Effector memory CD4-positive, alpha-beta T cell (primary cell): ENCODE measurements around the gene RNASE11.
"Not testable (repeated sequence)": the region's sequence is repeated elsewhere in the genome, so short reads cannot be mapped to it uniquely, and the experiment has no call there.

Experiments used
- DNase-seq, 3 donors: peaks; one replicate each; pipeline ENCODE4 v3.0.0-alpha.2; 2020
- H3K27ac ChIP-seq: 2 replicates; pipeline ENCODE4 v1.7.0; 2013; ENCODE audit warnings: mild to moderate bottlenecking, low read length, moderate library complexity; ENCODE audit not compliant: insufficient read depth, poor library complexity, severe bottlenecking
- H3K27me3 ChIP-seq: replicated peaks from 2 replicates; pipeline ENCODE4 v1.7.0; 2013; ENCODE audit warnings: mild to moderate bottlenecking, low read length; ENCODE audit not compliant: insufficient read depth, control insufficient read depth, poor library complexity, severe bottlenecking
- H3K36me3 ChIP-seq: 2 replicates; pipeline ENCODE4 v1.7.0; 2013; ENCODE audit warnings: mild to moderate bottlenecking, low read length, moderate library complexity; ENCODE audit not compliant: control insufficient read depth, insufficient read depth
- H3K4me1 ChIP-seq: 2 replicates; pipeline ENCODE4 v1.7.0; 2013; ENCODE audit warnings: low read length, mild to moderate bottlenecking; ENCODE audit not compliant: control insufficient read depth, insufficient read depth, poor library complexity, severe bottlenecking
- H3K4me3 ChIP-seq: 2 replicates; pipeline ENCODE4 v1.7.0; 2013; ENCODE audit warnings: low read length, low read depth, mild to moderate bottlenecking; ENCODE audit not compliant: insufficient read depth, poor library complexity, severe bottlenecking
- H3K9me3 ChIP-seq: 2 replicates; pipeline ENCODE4 v1.7.0; 2013; ENCODE audit warnings: mild to moderate bottlenecking, low read length, moderate library complexity; ENCODE audit not compliant: control insufficient read depth

RNASE11 gene

DNA sequence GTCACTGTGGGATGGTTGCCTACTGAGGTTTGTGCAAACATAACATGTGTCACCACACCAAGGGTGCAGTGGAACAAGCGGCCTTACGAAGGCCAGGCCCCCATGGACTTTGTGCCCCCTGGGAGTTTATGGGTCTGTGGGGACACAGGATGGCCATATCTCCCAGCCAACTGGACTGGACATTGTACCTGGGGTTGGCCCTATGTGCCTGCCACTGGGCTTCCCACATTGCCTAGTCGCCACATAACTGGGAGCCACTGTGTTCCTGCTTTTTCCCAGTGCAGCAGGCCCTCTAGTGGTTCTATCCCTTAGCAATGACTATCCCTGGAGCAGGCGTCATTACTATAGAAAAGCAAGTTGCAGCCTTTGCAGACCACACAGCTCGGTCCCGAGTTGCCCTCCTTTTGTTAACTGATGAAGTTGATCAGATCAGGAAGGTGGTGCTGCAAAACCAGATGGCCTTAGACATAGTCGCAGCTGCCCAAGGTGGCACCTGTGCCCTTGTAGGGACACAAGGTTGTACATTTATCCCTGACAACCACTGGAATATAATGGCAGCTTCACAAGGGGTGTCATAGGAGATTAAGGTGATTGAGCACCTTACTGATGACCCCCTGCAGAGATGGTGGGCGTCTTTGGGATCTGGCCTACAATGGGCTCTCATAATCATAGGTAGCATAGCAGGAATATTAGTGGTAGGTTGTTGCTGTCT, 18.5 kb upstream of the RNASE11 start:
- DNase-seq: no peak

DNA sequence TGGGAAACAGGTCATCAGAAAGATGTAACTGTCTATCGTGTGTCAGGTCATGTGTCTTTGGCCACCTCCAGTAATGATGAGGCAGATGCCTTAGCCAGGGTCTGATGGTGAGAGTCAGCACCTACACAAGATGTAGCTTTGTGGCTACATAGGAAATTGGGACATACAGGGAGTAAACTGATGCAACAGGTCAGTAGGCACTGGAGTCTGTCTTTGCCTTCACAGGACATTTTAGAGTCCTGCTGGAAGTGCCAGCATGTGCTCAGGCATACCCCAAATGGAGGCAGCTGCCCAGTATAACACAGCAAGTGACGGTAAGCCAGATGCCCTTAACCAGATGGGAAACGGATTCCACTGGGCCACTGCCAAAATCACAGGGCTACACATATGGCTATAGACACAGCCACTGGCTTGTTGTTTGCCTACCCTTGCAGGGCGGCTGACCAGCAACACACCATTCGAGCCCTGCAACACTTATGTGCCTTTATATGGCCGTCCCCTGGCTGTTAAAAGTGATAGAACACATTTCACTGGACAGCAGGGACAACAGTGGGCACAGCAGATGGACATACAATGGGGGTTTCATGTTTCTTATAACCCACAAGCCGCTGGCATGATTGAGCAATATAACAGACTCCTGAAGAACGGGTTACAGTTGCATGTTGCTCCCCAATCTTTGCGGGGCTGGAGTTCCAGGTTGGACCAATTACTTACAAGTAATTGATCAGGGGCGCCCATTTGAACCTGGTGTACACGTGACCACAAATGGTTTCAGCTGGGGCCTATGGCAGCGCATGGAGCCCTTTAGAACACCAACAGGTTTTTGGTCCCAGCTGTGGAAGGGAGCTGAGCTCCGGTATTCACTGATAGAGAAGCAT, 16.3 kb upstream of the RNASE11 start:
- no peaks in the 10 kb centered on the region for H3K9me3 ChIP-seq
- H3K27me3 ChIP-seq: no peaks in the 10 kb centered on the region
- H3K4me1 ChIP-seq: no peaks in the 10 kb centered on the region
- no peak overlapping the region for H3K27ac ChIP-seq
- H3K36me3 ChIP-seq: no peaks in the 10 kb centered on the region
- no peak overlapping the region for H3K4me3 ChIP-seq
- DNase-seq: no peak

More for the DNA sequence above, 18.5 kb upstream of the RNASE11 start:
- no peak overlapping the region for H3K27ac ChIP-seq
- no peaks in the 10 kb centered on the region for H3K4me1 ChIP-seq
- no peaks in the 10 kb centered on the region for H3K9me3 ChIP-seq
- no peaks in the 10 kb centered on the region for H3K27me3 ChIP-seq
- H3K4me3 ChIP-seq: no peak overlapping the region
- H3K36me3 ChIP-seq: no peaks in the 10 kb centered on the region

DNA sequence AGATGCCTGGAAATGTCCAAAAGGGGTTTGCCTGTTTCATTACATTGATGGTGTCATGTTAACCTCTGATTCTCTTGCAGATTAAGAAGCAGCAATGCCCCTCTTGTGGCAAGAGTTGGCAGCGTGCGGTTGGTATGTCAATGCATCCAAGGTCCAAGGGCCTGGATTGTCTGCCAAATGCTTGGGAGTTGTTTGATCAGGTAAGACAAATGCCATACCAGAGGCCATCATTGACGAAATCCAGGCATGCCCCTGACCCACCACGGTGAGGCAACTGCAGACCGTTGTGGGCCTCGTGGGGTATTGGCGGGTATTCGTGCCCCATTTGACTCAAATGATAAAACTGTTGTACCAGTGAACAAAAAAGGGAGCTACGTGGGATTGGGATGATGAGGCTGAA, 14.8 kb upstream of the RNASE11 start:
- no peaks in the 10 kb centered on the region for H3K36me3 ChIP-seq

DNA sequence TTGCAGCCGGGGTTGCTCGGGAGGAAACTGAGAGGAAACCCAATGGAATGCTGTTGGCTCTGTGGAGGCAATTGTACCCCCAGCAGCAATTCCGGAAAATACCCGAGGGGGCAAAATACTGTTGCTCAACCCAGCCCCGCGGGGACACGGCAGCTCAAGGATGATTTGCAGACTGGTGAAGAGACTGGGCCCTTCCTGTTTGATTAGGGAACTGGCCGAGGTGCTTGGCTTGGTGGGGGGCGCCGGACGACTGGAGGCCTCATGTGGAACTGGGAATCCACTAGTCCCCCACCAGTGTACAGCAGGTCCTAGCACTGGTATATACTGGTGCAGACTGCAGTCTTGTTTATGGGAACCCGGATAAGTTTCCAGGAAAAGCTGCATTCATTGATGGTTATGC, 13.7 kb upstream of the RNASE11 start:
- DNase-seq: no peak
- no peaks in the 10 kb centered on the region for H3K27me3 ChIP-seq
- no peaks in the 10 kb centered on the region for H3K4me1 ChIP-seq
- H3K27ac ChIP-seq: no peak overlapping the region
- no peak overlapping the region for H3K4me3 ChIP-seq
- H3K9me3 ChIP-seq: no peaks in the 10 kb centered on the region
- no peaks in the 10 kb centered on the region for H3K36me3 ChIP-seq

More for the DNA sequence above, 14.8 kb upstream of the RNASE11 start:
- no peaks in the 10 kb centered on the region for H3K27me3 ChIP-seq
- H3K27ac ChIP-seq: no peak overlapping the region
- H3K9me3 ChIP-seq: no peaks in the 10 kb centered on the region
- no peaks in the 10 kb centered on the region for H3K4me1 ChIP-seq
- H3K4me3 ChIP-seq: no peak overlapping the region
- DNase-seq: no peak

DNA sequence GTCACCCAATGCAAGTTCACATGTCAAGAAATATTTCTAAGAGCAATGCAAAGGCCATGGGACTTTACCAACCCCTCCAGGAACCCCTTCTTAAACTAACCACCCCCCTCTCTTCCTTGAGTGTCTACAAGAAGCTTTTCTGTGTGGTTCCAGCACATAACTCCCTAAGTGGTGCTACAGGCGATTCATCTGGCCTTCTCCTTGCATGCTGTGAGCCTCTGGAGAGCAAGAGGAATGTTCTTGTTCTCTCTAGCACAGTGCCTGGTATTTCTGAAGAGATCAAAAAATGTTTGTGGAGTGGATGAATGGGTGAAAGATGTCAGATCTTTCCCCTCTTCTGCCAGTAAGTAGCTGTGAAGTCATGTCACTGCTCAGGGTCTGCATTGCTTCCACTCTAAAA, 9.3 kb upstream of the RNASE11 start:
- Histone ChIP-seq H3K27ac (no peak overlapping the region), H3K27me3 (no peaks in the 10 kb centered on the region)

DNA sequence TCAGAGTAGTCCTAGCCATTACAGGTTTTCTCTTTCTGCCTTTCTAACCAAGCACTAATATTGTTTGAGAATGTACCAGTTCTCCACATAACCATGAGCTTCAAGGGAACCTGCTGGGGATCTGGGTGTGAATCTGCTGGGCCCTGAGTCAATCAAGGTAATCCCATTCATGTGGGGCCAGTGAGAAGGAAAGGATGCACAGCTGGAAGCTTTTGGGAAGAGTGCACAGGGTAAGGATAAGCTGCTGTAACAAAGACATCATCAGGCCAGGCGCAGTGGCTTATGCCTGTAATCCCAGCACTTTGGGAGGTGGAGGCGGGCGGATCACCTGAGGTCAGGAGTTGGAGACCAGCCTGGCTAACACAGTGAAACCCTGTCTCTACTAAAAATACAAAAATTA, 7.9 kb upstream of the RNASE11 start:
- not testable (repeated sequence) for H3K4me1 ChIP-seq, H3K27me3 ChIP-seq, H3K4me3 ChIP-seq, H3K27ac ChIP-seq, H3K36me3 ChIP-seq, H3K9me3 ChIP-seq, DNase-seq

More for the DNA sequence above, 9.3 kb upstream of the RNASE11 start:
- no peak for DNase-seq
- no peaks in the 10 kb centered on the region for H3K36me3 ChIP-seq
- no peak overlapping the region for H3K4me3 ChIP-seq
- H3K9me3 ChIP-seq: no peaks in the 10 kb centered on the region
- H3K4me1 ChIP-seq: no peaks in the 10 kb centered on the region

DNA sequence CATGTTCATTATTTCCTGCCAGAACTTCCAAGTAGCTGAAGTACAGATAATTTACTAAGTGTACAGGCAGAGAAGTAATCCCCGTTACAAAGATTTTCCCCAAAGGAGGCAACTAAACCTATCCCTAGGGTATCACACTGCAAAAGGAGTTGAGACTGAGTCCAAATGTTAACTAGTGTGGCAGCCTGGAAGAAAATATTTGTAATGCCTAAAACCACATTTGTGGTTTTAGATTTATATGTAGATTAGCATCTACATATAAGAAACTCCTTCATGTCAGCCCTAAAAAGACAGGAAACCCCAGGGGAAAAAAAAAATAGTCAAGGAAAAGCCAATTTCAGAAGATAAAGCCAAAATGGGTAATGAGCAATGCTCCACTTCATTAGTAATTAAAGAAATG, 4.8 kb upstream of the RNASE11 start:
- Histone ChIP-seq H3K36me3 (no peaks in the 10 kb centered on the region), H3K27ac (no peak overlapping the region), H3K4me3 (no peak overlapping the region), H3K4me1 (no peaks in the 10 kb centered on the region), H3K9me3 (no peaks in the 10 kb centered on the region), H3K27me3 (no peaks in the 10 kb centered on the region)
- DNase-seq: no peak

DNA sequence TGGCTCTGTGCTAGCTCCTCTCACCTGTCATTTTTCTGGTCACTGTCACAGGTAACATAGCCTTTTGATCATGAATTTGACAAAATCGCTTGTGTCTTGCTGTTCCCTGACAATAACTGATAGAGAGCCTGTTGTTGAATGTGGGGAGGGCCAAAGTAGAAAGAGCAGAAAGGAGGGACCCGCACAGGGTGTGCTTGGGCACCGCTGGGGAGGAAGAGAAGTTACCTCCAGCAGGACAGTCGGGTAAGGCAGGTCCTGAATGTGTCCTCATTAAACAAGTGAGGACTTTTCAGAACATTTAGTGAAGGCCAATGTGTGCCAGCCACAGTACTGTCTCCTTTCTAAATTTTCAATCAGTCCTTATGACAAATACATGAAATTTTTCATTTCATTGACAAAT, 3.4 kb upstream of the RNASE11 start, which contains the start of gene RNASE12:
TSS of gene RNASE12 (minus strand) at position 142 of the 400 bp plus-strand sequence. CDS start 653 bp downstream, outside the sequence.
- no peaks in the 10 kb centered on the region for H3K27me3 ChIP-seq
- H3K9me3 ChIP-seq: no peaks in the 10 kb centered on the region
- no peak within 1 kb of the TSS for H3K4me3 ChIP-seq
- no peak within 1 kb of the TSS for H3K27ac ChIP-seq
- H3K4me1 ChIP-seq: no peaks in the 10 kb centered on the region
- no peak for DNase-seq
- H3K36me3 ChIP-seq: no peaks in the 10 kb centered on the region

DNA sequence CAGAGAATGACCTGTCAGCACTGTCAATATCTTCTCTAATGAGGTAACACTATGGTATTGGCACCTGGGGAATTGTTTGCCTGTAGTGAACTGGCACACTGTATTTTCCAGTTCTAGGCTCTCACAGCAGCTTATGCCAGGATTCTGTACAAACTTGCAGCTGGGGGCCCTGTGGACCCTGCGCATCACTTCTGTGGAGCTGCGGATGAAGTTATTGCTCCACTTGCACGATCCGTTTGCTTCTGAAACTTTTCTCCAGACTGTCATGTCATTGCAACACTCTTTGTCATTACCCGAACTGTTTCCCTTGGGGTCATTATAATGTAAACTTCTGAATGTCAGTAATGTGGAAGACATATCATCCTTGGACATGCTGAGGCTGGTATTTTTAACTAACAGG, 3.9 kb downstream of the RNASE11 start:
- no peaks in the 10 kb centered on the region for H3K27me3 ChIP-seq
- no peak for DNase-seq
- no peaks in the 10 kb centered on the region for H3K9me3 ChIP-seq
- no peak overlapping the region for H3K27ac ChIP-seq
- H3K4me1 ChIP-seq: no peaks in the 10 kb centered on the region
- no peak overlapping the region for H3K4me3 ChIP-seq
- H3K36me3 ChIP-seq: no peaks in the 10 kb centered on the region

DNA sequence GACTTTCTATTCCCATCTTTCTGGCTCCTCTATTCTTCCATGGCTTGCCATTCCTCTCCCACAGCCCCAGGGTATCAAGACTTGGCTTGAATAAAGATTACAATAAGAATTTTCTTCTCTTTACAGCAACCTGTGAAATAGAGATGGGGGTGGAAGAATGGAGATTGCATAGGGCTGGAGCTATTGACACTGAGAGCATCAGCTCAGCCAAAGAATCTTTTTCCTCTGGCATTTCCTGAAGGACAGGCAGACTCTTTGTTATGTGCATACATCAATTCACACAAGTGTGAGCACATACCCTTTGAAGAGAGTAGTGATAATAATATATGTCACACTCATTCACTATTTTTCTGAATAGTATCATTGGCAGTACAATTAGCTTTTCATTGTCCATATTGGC, 4.7 kb downstream of the RNASE11 start:
- no peaks in the 10 kb centered on the region for H3K36me3 ChIP-seq
- H3K27me3 ChIP-seq: no peaks in the 10 kb centered on the region
- DNase-seq: no peak
- no peaks in the 10 kb centered on the region for H3K9me3 ChIP-seq
- no peaks in the 10 kb centered on the region for H3K4me1 ChIP-seq
- H3K27ac ChIP-seq: no peak overlapping the region
- no peak overlapping the region for H3K4me3 ChIP-seq
